Spleen (tissue), 11 donors: Measurements from ENCODE around the gene TEAD1. TPM values are rescaled to one million over a fixed set of nuclear protein-coding genes. Genes with fewer than 3 reads are reported as not detected.

ENCODE experiments used
- DNase-seq: peaks from one replicate; pipeline ENCODE4 v3.0.0-alpha.2; 2020
- H3K27ac ChIP-seq, 8 donors: fragments of 200-600 bp; sonication (generic) in 7 of 8; 1 replicate in 4 of 8; 2 replicates in 4 of 8; pipeline versions ENCODE4 v1.5.0 to v1.8.0; 2016 to 2021; ENCODE audit warnings: inconsistent platforms in 4 of 8, mild to moderate bottlenecking in 4 of 8, moderate library complexity in 1 of 8
- H3K27me3 ChIP-seq, 7 donors: fragments of 200-600 bp; sonication (generic) in 6 of 7; replicated peaks in 1 of 7; 1 replicate in 4 of 7; 2 replicates in 3 of 7; pipeline versions ENCODE4 v1.5.0 to v1.8.0; 2016 to 2021; ENCODE audit warnings: inconsistent platforms in 3 of 7, mild to moderate bottlenecking in 1 of 7
- H3K36me3 ChIP-seq, 6 donors: fragments of 200-600 bp; sonication (generic) in 5 of 6; 1 replicate in 4 of 6; 2 replicates in 2 of 6; pipeline versions ENCODE4 v1.5.0 to v1.8.0; 2016 to 2021; ENCODE audit warnings: inconsistent platforms in 2 of 6
- H3K4me1 ChIP-seq, 6 donors: fragments of 200-600 bp; sonication (generic) in 5 of 6; 1 replicate in 3 of 6; 2 replicates in 3 of 6; pipeline versions ENCODE4 v1.5.0 to v1.8.0; 2016 to 2021; ENCODE audit warnings: inconsistent platforms in 3 of 6
- H3K4me3 ChIP-seq, 8 donors: fragments of 200-600 bp; sonication (generic) in 7 of 8; 1 replicate in 4 of 8; 2 replicates in 4 of 8; pipeline versions ENCODE4 v1.5.0 to v1.8.0; 2016 to 2021; ENCODE audit warnings: inconsistent platforms in 4 of 8, mild to moderate bottlenecking in 4 of 8, moderate library complexity in 2 of 8
- H3K9me3 ChIP-seq, 8 donors: fragments of 200-600 bp; sonication (generic) in 7 of 8; 1 replicate in 4 of 8; 2 replicates in 4 of 8; pipeline versions ENCODE4 v1.5.0 to v1.8.0; 2016 to 2021; ENCODE audit warnings: inconsistent platforms in 4 of 8
- POLR2A ChIP-seq, 3 donors: fragments of 450-650 bp; IDR thresholded peaks; one replicate each; pipeline ENCODE4 v1.5.1; 2017; ENCODE audit warnings: antibody characterized with exemption in 3 of 3, mild to moderate bottlenecking in 1 of 3
- POLR2AphosphoS5 ChIP-seq, 3 donors: sonication (generic); formaldehyde crosslinking; IDR thresholded peaks; one replicate each; pipeline ENCODE4 v1.5.1; 2017; ENCODE audit warnings: antibody characterized with exemption in 3 of 3
- WGBS, 5 donors: extraction: QIAGEN DNeasy Blood & Tissue Kit in 3 of 5; methylation state at CpG; one replicate each; pipeline versions ENCODE4 v1.1.5 to v1.1.7; 2013 to 2018; 5-methylcytosine and 5-hydroxymethylcytosine counted together
- intact Hi-C: fragments of 100-400 bp; cut with DNase I; formaldehyde crosslinking; loops from one replicate; pipeline ENCODE4 v1.15.0; 2023; ENCODE audit warnings: low total_unique reads
- polyA plus RNA-seq, 3 donors: library from polyadenylated mRNA; stranded (reverse); fragments of 200-250 nt; gene quantifications; one replicate each; pipeline ENCODE4 v1.2.1, GENCODE V29; 2013
- total RNA-seq, 7 donors: library from RNA; depleted of rRNA in 3 of 7; stranded (reverse); fragments of >200 nt in 3 of 7; fragmentation: NEBNext Ultra II Directional in 4 of 7; extraction: Animal tissue kit (Norgen Biotek cat#: 25700) in 4 of 7; gene quantifications; one replicate each; pipeline versions ENCODE4 v1.1.0 to v1.2.1, GENCODE V29; 2016 to 2021
- TF ChIP-seq, protein P1 (sequence below), 11 experiments: fragments of 200-600 bp in 7 of 11; fragments of 450-650 bp in 4 of 11; sonication (generic) in 4 of 11; IDR thresholded peaks in 8 of 11; conservative IDR thresholded peaks in 3 of 11; 1 replicate in 7 of 11; 2 replicates in 4 of 11; pipeline versions ENCODE4 v1.4.0 to v1.8.0; 2016 to 2021; ENCODE audit warnings: antibody characterized with exemption in 11 of 11, inconsistent platforms in 4 of 11, mild to moderate bottlenecking in 1 of 11
- donor health status: healthy with polysubstance abuse.
- donor health status: DM: no; HTN: no; CAD: no; lungs with moderate emphysema.
- donor health status: DM: no; HTN: no; CAD: no.
- donor health status: Bipolar disorder and iron deficiency.
- donor health status: healthy.
- donor health status: DM: no; HTN: no; CAD: no.
- donor health status: DM: yes; HTN: yes; CAD: no.

The TEAD1 gene
- total and polyA plus RNA-seq, 10 donors, result 0.93 to 46.0 (median 18.6) TPM

DNA sequence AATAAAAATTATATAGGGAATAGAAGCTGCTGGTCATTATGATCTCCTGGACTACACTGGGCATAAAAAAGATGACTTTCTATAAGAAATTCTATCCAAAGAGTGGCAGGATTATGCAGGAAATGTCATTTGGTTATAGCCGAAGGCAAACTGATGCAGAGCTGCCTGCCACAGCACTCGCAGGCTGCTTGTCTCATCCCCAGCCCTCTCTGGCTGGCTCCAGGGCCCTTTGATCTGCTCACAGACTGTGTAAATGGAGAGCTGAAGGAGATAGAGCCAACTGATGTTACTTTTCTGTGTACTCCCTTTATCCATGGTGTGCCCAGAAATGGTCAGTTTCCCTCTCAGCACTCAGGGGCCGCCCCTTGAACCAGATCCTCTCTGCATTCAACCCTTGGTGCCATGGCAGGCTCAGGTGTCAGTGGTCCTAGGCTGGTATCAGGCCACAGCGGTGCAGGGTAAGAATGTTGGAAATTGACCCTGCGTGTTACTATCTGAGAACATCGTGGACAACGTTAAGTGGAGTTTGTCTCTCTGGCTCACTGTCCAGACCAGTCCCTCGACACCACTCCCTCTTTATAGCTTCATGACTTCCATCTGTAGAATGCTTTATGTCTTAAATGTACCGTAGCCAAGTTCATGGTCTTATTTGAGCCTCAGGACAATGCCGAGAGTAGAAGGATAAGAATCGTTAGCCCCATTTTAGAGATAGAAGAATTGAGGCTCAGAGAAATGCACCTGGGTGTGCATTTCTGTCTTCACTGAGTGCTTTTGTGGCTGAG lies 27.8 kb downstream of the TEAD1 start:
- no peak overlapping the region for H3K4me3 ChIP-seq
- H3K4me1 ChIP-seq, result peaks cover 0 to 13% (median 0%) of the 10 kb centered on the region in 6 donors
- no peaks in the 10 kb centered on the region for H3K36me3 ChIP-seq
- WGBS, 5 donors, result 79 to 87% (median 84%) methylated on average over 11 of the region's 11 CpGs
- TF ChIP-seq, protein P1, sequence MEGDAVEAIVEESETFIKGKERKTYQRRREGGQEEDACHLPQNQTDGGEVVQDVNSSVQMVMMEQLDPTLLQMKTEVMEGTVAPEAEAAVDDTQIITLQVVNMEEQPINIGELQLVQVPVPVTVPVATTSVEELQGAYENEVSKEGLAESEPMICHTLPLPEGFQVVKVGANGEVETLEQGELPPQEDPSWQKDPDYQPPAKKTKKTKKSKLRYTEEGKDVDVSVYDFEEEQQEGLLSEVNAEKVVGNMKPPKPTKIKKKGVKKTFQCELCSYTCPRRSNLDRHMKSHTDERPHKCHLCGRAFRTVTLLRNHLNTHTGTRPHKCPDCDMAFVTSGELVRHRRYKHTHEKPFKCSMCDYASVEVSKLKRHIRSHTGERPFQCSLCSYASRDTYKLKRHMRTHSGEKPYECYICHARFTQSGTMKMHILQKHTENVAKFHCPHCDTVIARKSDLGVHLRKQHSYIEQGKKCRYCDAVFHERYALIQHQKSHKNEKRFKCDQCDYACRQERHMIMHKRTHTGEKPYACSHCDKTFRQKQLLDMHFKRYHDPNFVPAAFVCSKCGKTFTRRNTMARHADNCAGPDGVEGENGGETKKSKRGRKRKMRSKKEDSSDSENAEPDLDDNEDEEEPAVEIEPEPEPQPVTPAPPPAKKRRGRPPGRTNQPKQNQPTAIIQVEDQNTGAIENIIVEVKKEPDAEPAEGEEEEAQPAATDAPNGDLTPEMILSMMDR (IDR thresholded peaks at IDR 0.05 in 8 of 11, conservative IDR thresholded peaks at IDR 0.05 in 3 of 11), result no peak
- no peak for TF ChIP-seq POLR2AphosphoS5 (IDR thresholded peaks at IDR 0.05)
- TF ChIP-seq POLR2A (IDR thresholded peaks at IDR 0.05), result no peak
- no peak for DNase-seq
- H3K9me3 ChIP-seq, result no peaks in the 10 kb centered on the region
- peaks cover 0 to 62% (median 0%) of the 10 kb centered on the region in 7 donors for H3K27me3 ChIP-seq
- no peak overlapping the region for H3K27ac ChIP-seq
- intact Hi-C loops, result no loop called here

DNA sequence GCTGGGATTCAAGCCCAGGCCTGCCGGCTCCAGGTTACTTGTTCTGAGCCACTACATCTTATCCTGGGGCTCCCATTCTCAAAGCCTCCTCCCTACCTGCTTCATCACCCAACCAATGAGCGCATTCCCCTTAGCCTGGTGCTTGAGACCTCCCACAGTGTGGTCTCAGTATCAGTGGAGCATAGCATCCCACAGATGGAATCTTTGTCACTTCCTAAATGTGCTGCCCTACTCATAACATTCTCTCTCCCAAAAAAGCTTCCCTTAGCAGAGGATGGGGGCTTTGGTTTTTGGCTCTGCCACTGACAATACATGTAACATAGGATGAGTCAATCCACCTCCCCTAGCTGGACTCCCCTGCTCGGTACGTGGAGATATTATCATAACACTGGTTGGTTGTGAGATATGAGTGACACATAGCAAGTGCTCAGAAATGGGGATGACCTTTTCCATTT lies 28.8 kb downstream of the TEAD1 start:
- no peak overlapping the region for H3K4me3 ChIP-seq
- TF ChIP-seq POLR2A (IDR thresholded peaks at IDR 0.05) (no peak), POLR2AphosphoS5 (IDR thresholded peaks at IDR 0.05) (no peak)
- TF ChIP-seq, protein P1 (IDR thresholded peaks at IDR 0.05 in 8 of 11, conservative IDR thresholded peaks at IDR 0.05 in 3 of 11), result no peak
- H3K9me3 ChIP-seq, result no peaks in the 10 kb centered on the region
- H3K36me3 ChIP-seq, result no peaks in the 10 kb centered on the region
- WGBS, 5 donors, result 78 to 90% (median 84%) methylated on average over 4 of the region's 4 CpGs
- peaks cover 0 to 51% (median 0%) of the 10 kb centered on the region in 7 donors for H3K27me3 ChIP-seq
- H3K4me1 ChIP-seq, result peaks cover 0 to 13% (median 0%) of the 10 kb centered on the region in 6 donors
- intact Hi-C loops, result no loop called here
- DNase-seq, result no peak
- H3K27ac ChIP-seq, result no peak overlapping the region

DNA sequence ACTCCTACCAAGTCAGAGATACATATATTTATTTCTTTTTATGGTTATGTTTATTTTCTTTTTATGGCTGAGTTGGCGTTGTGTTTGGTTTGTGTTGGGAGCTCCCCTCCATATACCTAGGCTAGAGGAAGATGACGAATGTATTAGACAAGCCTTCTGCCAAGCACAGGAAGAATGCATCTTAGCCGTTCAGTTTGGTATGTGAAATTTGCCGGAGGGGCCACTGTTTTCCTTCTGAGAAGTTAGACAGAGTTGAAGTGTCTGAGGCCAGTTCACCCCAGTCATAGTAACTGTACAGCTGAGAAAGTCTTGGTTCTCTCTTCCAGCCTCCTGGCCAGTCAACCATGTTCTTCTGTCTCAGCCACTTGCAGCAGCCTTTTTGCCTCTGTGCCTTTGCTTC lies 29.8 kb downstream of the TEAD1 start:
- no peaks in the 10 kb centered on the region for H3K9me3 ChIP-seq
- TF ChIP-seq POLR2AphosphoS5 (IDR thresholded peaks at IDR 0.05) (no peak), POLR2A (IDR thresholded peaks at IDR 0.05) (no peak)
- TF ChIP-seq, protein P1 (IDR thresholded peaks at IDR 0.05 in 8 of 11, conservative IDR thresholded peaks at IDR 0.05 in 3 of 11), result no peak
- intact Hi-C loops, result no loop called here
- H3K27me3 ChIP-seq, result peaks cover 0 to 41% (median 0%) of the 10 kb centered on the region in 7 donors
- H3K4me3 ChIP-seq, result no peak overlapping the region
- no peaks in the 10 kb centered on the region for H3K36me3 ChIP-seq
- no peak for DNase-seq
- no peak overlapping the region for H3K27ac ChIP-seq
- 64 to 78% (median 67%) methylated on average over 4 of the region's 4 CpGs for WGBS, 5 donors
- H3K4me1 ChIP-seq, result peaks cover 0 to 13% (median 0%) of the 10 kb centered on the region in 6 donors

DNA sequence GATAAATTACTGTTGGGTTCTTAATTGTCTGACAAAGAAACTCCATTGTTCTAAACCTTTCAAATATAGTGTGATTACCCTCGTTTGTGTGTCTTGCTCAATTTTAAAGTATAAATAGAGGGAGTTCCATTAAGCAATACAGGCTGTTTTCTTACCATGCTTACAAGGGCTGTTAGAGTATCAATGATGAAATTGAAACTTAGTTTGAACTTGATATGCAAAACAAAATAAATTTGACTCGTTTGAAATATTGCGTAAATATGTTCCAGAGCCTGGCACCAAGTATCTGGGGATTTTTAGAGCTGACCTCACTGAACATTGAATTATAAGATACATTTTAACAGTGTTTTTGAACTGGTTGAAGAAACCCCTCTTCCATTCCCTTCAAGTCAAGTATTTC lies 31.7 kb downstream of the TEAD1 start:
- DNase-seq, result no peak
- WGBS, 5 donors, result 56 to 65% (median 59%) methylated on average over 3 of the region's 3 CpGs
- Histone ChIP-seq H3K4me1 (peaks cover 0 to 13% (median 0%) of the 10 kb centered on the region in 6 donors), H3K27me3 (peaks cover 0 to 24% (median 0%) of the 10 kb centered on the region in 7 donors), H3K36me3 (no peaks in the 10 kb centered on the region), H3K9me3 (no peaks in the 10 kb centered on the region), H3K4me3 (no peak overlapping the region), H3K27ac (no peak overlapping the region)
- TF ChIP-seq, protein P1 (IDR thresholded peaks at IDR 0.05 in 8 of 11, conservative IDR thresholded peaks at IDR 0.05 in 3 of 11), result no peak
- TF ChIP-seq POLR2A (IDR thresholded peaks at IDR 0.05) (no peak), POLR2AphosphoS5 (IDR thresholded peaks at IDR 0.05) (no peak)
- intact Hi-C loops, result no loop called here
